HG02884 (cell line): ENCODE results near the gene HSD3B7.
"Not testable (repeated sequence)": the region's sequence is repeated elsewhere in the genome, so short reads cannot be mapped to it uniquely, and the experiment has no call there.

Source experiments
- ATAC-seq: cut with Tn5 transposase; IDR thresholded peaks from one replicate; pipeline ENCODE4 v1.9.1; 2021; ENCODE audit warnings: mild to moderate bottlenecking, moderate library complexity; ENCODE audit not compliant: unreplicated experiment

Gene HSD3B7

GRCh38 chr16:30984669-30985400, at the start of gene HSD3B7:
Gene HSD3B7, plus strand, starts transcription at chr16:30985207. Its CDS starts 452 bp downstream, at chr16:30985659.
- ATAC-seq = no peak

- no peak for ATAC-seq
Measured at GRCh38 chr16:30937692-30938091, 47.3 kb upstream of the HSD3B7 start.

- ATAC-seq = not testable (repeated sequence)
Measured at GRCh38 chr16:30939571-30939970, 45.4 kb upstream of the HSD3B7 start.

- ATAC-seq = peak; percentile 94
Measured at GRCh38 chr16:30941600-30942425, 43.2 kb upstream of the HSD3B7 start.

- no peak for ATAC-seq
Measured at GRCh38 chr16:30942426-30942806, 42.6 kb upstream of the HSD3B7 start.

- no peak for ATAC-seq
Measured at GRCh38 chr16:30944352-30944751, 40.7 kb upstream of the HSD3B7 start.

- no peak for ATAC-seq
Measured at GRCh38 chr16:30946671-30947540, 38.1 kb upstream of the HSD3B7 start.

GRCh38 chr16:30947541-30947858, 37.5 kb upstream of the HSD3B7 start:
- ATAC-seq = no peak

- ATAC-seq = no peak
Measured at GRCh38 chr16:30947859-30948666, 36.9 kb upstream of the HSD3B7 start.

- ATAC-seq = peak; percentile 64
Measured at GRCh38 chr16:30948667-30949649, 36.0 kb upstream of the HSD3B7 start, which contains the start of gene ORAI3. Gene ORAI3, plus strand, starts transcription at chr16:30949068. Its CDS starts 222 bp downstream, at chr16:30949290.

GRCh38 chr16:30949650-30950515, 35.1 kb upstream of the HSD3B7 start:
- ATAC-seq = peak; percentile 44

- no peak for ATAC-seq
Measured at GRCh38 chr16:30950516-30951065, 34.4 kb upstream of the HSD3B7 start.

GRCh38 chr16:30951193-30951592, 33.8 kb upstream of the HSD3B7 start:
- no peak for ATAC-seq

GRCh38 chr16:30951750-30952149, 33.3 kb upstream of the HSD3B7 start:
- ATAC-seq = no peak

GRCh38 chr16:30953111-30953510, 31.9 kb upstream of the HSD3B7 start:
- no peak for ATAC-seq

GRCh38 chr16:30953511-30954124, 31.4 kb upstream of the HSD3B7 start:
- no peak for ATAC-seq

GRCh38 chr16:30954993-30955392, 30.0 kb upstream of the HSD3B7 start:
- no peak for ATAC-seq
